HG03159 (cell line): ENCODE measurements around the gene DCUN1D4.

Source experiments
- ATAC-seq: cut with Tn5 transposase; IDR thresholded peaks from one replicate; pipeline ENCODE4 v1.9.1; 2021; ENCODE audit warnings: mild to moderate bottlenecking, moderate library complexity; ENCODE audit not compliant: unreplicated experiment

Gene DCUN1D4

DNA sequence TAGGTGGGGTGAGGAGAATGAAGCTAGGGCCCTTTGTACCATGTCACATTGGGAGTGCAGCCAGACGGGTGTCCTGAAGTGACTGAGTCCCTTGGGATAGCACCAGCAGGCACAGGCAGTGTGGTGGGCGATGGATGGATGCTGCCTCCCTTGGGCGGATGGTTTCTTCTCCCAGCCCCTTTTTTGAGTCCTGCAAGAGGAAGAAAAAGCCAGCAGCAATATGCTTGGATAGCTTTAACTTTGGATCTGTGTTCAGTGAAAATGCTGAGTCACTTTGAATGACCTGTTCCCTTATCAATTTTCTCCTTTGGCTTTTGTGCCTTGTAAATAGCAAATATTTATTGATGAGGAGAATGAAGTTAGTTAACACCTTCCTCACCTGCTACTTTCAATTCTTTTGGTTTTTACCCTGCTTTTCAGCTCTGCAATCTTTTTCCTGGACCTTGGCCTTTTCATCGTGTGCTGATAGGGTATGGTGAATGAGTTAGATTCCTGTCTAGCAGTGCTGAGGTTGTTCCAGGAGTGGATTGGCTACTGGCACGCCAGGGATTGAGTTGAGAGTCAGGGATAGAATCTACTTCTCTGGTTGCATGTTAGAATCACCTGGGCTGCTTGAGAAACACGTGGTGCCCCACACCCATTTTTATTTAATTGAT, 10.2 kb downstream of the DCUN1D4 start:
- ATAC-seq = no peak

DNA sequence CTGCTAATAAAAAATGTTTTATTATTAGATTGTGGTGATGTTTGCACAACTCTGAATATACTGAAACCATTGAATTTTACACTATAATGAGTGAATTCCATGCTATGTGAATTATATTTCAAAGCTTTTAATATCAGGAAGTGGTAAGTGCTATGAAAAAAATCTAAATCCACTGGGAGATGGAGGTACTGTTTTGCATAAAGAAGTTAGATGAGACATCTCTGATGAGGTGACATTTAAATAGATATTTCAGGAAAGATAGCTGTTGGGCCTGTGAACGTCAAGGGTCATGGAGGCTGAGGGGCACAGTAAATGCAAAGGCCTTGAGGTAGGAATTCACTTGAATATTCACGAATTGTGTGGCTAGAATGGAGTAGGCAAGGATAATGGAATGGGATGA, 12.3 kb downstream of the DCUN1D4 start:
- ATAC-seq = no peak

DNA sequence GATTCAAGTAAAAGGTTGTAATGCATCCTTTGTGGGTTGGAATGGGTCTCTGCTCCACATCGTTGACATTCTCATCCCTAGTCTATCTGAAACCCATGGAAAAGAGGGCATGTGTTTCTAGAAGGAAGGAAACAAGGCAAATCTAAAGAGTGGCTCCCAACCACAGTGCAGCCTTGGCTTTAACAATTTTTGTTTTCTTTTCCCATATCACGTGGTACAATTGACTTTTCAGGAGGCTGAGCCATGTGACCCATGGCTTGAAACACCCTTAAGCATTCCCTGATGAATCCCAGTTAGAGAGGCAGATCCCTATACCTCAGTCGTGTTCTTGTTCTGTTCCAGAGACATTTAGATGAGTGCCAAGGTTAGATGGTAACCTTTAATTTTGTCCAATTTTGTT, 12.8 kb downstream of the DCUN1D4 start:
- ATAC-seq = no peak

DNA sequence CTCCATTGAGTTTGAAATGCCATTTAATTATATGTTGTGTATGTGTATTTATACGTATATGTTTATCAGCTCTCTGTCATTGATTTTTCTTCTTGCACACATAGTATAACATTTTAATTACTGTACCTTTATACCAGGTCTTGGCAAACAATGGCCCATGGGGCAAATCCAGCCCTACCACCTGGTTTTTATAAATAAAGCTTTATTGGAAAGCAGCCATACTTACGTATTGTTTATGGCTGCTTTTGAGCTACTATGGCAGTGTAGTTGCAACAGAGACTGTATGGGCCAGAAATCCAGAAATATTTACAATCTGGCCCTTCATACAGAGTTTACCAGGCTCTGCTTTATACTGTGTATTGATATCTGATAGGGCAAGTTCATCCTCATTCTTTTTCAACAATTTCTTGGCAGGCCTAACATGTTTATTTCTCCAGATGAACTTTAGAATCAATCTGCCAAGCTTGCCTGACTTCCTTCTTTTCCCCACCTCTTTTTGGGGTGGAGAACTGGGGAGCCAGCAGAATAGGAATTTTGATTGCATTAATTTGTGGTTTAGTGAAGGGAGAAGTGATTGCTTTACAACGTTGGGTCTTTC, 15.8 kb downstream of the DCUN1D4 start:
- no peak for ATAC-seq

GRCh38 chr4:51859476-51860031, 16.6 kb downstream of the DCUN1D4 start:
- ATAC-seq = no peak

DNA sequence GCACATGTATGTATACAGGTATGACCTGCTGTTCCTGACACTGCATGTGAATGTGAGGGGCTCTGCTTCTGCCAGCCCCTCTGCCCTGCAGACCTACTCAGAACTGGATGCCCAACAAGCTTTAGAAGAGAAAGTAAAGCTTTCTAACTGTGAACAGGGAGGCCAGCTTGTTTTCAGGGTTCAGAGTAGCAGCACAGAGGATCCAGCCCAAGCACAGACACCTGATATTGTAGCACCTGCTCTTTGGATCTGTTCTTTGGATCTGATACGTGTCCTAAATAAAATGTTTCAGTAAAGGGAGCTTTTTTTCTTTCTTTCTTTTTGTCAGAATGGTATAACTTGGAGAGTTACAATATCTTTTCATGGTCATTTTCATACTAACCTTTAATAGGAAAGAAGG, 19.2 kb downstream of the DCUN1D4 start:
- no peak for ATAC-seq

GRCh38 chr4:51862781-51863180, 19.8 kb downstream of the DCUN1D4 start:
- no peak for ATAC-seq

DNA sequence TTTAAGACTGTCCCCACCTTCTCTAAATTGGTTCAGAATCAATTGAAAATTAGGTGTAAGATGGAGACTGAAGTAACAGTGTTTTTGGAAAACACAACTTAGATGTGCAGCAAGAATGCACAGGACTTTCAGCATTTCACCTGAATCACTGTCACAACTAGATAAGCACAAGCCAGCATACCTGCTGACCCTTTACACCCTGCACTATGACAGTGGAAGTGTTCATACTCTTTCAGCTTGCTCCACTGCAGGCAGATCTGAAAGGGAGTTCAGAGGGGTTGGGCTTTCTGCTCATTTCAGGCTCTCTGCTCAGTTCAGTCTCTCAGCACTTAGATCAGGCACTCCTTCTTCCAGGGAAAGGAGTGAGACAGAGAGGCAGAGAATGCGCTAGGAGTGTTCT, 22.8 kb downstream of the DCUN1D4 start:
- no peak for ATAC-seq

GRCh38 chr4:51866835-51867234, 23.9 kb downstream of the DCUN1D4 start:
- ATAC-seq = no peak

GRCh38 chr4:51867689-51868448, 24.9 kb downstream of the DCUN1D4 start:
- no peak for ATAC-seq

GRCh38 chr4:51868449-51868847, 25.5 kb downstream of the DCUN1D4 start:
- no peak for ATAC-seq

DNA sequence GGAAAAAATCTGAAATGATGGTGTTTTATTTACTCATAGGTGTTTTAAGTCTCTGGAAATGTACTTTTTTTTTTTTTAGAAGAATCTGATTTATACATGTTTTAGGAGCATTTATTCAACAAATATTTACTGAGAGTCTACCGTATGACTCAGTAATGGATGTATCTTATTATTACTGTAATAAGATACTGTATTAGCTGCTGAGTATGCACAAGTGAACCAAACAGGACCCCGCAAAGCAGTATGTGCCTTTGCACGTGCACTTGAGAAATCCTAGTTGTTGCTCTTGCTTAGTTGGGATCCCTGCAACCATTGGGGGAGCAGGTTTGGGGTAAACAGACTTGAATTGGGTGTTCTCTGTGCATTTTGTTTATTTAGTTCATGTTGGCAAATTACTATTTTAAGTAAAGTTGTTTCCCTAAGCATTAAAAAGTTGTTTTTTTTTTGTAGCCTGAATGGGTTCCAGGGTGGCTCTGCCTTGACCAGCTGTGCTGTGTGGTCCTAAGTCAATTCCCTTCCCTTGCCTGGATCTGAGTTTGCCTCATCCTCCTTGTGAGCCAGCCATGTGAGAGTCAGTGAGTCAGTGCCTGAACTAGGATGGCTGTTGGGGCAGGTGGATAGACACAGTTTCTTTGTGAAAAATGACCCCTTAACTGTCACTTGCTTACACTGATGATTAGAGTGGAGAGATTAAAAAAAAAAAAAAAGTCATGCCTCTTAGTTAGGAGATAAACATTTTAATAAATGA, 27.7 kb downstream of the DCUN1D4 start:
- ATAC-seq = no peak

GRCh38 chr4:51872283-51872997, 29.5 kb downstream of the DCUN1D4 start:
- ATAC-seq = no peak

GRCh38 chr4:51874551-51874950, 31.6 kb downstream of the DCUN1D4 start:
- no peak for ATAC-seq

DNA sequence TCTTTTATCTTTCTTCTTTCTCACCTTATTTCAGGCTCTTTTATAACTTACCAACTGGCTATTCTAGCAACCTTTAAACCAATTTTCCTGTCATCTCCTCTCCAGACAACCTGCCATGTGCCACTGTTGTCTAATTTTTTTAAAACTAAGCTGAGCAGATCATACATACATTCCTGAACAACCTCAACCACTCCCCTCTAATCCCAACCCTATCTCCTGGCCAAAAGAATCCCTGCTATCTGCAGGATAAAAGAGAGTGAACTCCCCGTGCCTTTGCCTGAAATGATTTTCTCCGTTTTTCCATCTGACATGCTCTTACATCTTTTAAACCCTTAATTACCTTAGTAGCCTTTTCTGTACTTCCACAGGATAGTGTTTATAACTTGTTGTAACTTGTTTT, 35.5 kb downstream of the DCUN1D4 start:
- no peak for ATAC-seq

- no peak for ATAC-seq
Observed at GRCh38 chr4:51880016-51880915, 37.3 kb downstream of the DCUN1D4 start.

GRCh38 chr4:51884055-51884454, 41.1 kb downstream of the DCUN1D4 start:
- ATAC-seq = no peak

DNA sequence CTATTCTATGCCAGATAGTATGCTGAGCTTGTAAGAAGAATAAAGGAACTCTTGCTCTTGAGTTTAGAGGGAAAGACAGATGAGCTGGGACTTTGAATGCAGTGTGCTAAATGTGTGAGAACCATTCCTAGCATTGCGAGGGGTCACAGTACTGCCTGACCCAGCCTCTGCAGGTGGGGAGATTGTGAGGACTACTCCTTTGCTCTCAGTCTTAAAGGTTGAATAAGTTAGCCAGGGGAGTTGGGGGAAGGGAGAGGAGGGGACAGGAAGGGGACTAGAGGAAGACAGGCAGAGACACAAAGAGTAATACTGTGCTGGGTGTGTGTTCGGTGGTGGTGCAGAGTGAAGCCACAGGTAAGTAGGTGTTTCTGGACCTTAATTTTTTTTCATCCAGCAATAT, 41.7 kb downstream of the DCUN1D4 start:
- no peak for ATAC-seq

DNA sequence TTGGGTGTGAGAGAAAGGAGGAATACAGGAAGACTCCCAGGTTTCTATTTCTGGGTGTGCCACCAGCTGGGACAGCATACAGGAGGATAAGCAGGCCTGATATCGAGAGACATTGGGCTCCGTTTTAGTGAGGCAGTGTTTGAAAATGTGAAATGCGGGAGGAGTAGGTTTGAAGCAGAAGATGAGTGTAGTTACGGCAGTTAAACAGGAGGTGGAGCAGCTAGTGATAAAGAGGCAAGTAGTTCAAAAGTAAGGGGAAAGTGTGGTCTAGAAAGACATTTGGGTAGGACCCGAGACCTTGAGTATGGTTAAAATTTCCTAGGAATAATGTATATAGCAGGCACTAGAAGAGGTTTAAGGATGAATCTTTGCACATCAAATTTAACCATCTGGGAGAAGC, 42.4 kb downstream of the DCUN1D4 start:
- peak; percentile 72 for ATAC-seq

- ATAC-seq = no peak
Observed at GRCh38 chr4:51890760-51891159, 47.8 kb downstream of the DCUN1D4 start.
